GM21515 (cell line): Measurements from ENCODE around the gene IGF2BP1.

Experiments
- ATAC-seq: cut with Tn5 transposase; IDR thresholded peaks from one replicate; pipeline ENCODE4 v1.9.1; 2021; ENCODE audit not compliant: unreplicated experiment

The IGF2BP1 gene

GRCh38 chr17:48997103-48997826 lies at the start of gene IGF2BP1:
IGF2BP1 (plus strand) TSS chr17:48997385; CDS start chr17:48997746, 361 bp downstream.
- no peak for ATAC-seq

DNA sequence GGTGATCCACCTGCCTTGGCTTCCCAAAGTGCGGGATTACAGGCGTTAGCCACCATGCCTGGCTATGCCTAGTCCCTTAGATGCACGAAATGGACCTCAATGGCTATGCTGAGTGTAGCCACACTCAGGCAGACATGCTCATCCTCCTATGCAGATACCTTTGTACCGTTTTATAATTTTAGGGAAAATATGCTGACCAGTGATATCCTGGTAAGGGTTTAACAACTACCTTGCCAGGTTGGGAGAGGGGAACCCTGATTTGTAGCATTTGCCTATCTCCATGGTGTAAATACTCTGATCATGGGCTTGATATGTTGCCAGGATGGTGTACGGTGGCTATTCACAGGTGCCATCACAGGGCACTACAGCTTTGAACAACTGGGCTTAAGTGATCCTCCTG lies 45.6 kb upstream of the IGF2BP1 start:
- no peak for ATAC-seq

DNA sequence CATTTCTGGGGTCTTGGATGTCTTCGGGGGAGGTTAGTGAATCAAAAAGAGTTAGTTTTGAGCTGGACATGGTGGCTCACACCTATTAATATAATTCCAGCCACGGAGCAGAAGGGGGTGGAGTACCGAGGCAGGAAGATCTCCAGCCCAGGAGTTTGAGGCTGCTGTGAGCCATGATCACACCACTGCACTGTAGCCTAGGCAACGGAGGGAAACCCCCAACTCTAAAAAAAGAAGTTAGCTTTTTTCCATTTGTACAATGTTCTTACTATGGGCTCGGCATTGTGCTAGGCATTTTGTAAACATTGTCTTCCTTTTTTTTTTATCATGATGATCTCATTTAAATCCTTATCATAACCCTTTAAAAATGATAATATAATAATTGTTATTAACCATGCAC lies 44.3 kb upstream of the IGF2BP1 start:
- no peak for ATAC-seq

GRCh38 chr17:48954300-48954755 lies 42.9 kb upstream of the IGF2BP1 start:
- no peak for ATAC-seq

GRCh38 chr17:48960834-48961515 lies 36.2 kb upstream of the IGF2BP1 start:
- ATAC-seq, result no peak

GRCh38 chr17:48961516-48962233 lies 35.5 kb upstream of the IGF2BP1 start:
- no peak for ATAC-seq

GRCh38 chr17:48970224-48970623 lies 27.0 kb upstream of the IGF2BP1 start:
- no peak for ATAC-seq

DNA sequence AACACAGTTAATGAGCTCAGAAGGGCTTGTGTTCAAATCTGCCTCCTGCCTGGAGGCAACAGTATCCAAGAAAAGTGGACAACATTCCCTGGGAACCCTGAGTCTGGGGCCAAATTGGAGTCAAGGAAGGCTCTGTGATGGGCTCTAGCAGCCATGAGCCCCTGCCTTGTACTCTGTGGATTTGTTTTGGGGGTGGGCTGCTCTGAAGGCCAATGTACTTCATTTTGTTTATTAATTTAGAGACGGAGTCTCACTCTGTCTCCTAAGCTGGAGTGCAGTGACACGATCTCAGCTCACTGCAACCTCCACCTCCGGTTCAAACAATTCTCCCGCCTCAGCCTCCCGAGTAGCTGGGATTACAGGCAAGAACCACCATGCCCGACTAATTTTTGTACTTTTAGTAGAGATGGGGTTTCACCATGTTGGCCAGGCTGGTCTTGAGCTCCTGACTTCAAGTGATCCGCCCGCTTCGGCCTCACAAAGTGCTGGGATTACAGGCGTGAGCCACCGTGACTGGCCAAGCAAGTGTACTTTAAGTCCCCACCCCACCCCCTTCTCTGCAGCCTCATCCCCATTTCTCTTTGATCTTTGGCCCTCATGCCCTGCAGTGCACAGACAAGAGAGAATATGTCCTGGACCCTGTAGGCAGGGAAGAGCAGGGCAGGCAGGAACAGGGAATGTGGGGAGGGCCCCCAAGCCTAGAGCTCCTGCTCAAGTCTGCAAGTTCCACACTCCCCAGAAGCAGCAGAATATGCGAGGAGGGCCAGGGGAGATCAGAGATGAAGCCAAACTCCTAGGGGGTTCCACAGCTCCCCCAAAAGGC lies 26.1 kb upstream of the IGF2BP1 start:
- no peak for ATAC-seq

DNA sequence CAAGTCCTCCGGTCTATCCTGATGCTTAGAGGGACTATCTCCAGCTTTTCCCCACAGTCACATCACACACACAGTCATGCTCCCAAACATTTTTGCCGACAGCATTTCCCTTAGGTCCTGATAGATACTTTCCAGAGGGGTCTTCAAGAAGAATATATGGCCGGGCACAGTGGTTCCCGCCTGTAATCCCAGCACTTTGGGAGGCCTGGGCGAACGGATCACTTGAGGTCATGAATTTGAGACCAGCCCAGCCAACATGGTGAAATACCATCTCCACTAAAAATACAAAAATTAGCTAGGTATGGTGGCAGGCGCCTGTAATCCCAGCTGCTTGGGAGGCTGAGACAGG lies 24.5 kb upstream of the IGF2BP1 start:
- ATAC-seq, result no peak

DNA sequence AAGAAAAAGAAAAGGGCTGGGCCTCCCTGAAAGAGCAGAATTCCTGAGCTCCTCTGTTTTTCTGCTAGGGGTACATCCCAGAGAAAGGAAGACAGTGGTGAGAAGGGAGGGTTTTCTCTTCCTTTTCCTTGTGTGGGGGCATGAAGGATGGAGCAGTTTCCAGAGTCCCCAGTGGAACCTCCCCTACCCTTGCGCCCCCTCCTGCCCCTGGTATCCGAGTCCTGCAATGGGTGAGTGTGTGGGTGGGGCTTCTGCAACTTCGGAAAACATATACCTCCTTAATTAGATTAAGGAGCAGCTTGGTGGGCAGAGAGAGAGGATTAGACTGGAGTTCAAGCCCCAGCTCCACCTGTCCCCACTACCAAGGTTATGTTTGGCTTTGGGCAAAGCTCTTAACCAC lies 23.4 kb upstream of the IGF2BP1 start:
- ATAC-seq, result no peak

GRCh38 chr17:48981927-48982539 lies 15.2 kb upstream of the IGF2BP1 start:
- no peak for ATAC-seq

DNA sequence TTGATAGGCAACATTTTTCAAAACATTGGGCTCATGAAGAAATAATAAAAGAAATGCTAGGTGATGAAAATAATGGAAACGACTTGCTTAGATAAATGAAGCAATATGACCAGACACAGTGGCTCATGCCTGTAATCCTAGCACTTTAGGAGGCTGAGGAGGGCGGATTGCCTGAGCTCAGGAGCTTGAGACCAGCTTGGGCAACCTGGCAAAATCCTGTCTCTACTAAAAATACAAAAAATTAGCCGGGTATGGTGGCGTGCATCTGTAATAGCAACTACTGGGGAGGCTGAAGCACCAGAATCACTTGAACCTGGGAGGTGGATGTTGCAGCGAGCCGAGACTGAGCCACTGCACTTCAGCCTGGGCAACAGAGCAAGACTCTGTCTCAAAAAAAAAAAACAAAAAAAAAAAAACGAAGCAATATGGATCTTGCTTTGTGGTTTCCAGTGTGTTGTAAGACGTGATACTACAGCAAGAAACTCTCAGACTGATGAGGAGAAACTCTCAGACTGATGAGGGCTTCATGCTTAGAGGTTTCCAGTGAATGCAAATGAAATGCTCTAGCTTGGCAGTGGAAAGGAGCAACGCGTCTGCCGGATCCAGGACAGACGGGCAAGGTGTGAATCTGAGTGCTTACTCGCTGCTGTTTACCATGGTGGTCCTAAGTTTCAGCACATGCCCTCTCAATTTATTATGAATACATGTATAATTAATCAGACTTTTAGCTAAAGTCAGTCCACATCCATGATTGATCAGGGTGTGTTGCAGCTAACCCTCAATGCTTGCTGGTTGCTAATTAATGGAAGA lies 11.5 kb upstream of the IGF2BP1 start:
- no peak for ATAC-seq

- ATAC-seq, result no peak
Measured at GRCh38 chr17:48989100-48989499, 8.1 kb upstream of the IGF2BP1 start.

DNA sequence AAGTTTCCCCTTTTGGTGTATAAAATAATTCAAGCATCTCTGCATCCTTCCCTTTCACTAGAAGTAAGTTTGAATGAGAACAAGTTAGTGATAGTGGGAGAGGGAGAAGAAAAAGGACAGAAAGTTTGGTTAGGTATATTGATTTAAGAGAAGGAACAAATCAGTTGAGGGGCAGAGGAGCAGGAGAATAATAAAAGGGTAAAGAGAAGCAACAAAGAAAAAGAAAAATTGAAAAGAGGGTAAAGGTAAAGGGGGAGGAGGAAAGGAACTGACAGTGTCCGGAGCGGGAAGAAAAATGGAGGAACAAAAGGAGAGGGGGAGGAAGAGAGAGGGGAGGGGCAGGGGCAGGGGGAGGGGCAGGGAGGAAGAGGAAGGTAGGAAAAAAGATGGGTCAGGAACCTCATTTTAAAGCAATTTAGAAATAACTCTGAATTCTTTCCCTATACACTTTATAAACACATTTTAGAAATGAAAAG lies 6.3 kb upstream of the IGF2BP1 start:
- ATAC-seq, result no peak

DNA sequence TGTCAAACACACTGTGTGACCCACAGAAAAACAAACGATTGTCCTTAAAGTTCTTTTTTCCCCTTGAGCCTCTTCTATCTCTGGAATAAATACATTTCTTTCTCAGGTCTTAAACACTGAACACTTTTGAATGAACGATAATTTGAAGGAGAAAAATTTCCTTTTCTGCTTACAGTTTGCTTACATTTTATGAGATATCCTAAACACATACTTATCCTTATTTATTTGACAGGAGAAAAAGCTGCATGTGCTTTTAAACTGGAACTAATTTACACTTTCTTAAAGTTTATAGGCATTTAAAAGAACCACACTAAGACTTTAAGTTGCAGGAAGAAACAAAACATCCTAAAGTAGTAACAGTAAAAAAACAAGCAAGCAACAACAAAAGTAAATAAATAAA lies 4.7 kb upstream of the IGF2BP1 start:
- ATAC-seq, result no peak

DNA sequence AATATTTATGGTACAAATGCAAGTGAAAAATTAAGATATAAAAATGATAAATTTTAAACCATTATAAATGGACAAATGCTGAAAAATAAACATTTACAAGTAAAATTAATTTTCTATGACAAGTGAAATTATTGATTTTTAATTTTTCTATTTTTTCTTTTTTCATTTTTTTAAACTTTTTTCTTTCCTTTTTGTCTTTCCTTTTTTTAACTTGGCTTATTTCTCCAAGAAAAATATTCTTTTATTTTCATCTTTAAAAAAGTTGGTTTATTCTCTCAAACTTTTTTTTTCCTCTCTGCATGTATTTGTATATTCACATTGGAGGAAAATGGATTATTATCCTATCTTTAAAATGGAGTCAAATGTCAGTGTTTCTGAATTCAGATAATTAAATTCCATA lies 3.9 kb upstream of the IGF2BP1 start:
- ATAC-seq, result no peak

DNA sequence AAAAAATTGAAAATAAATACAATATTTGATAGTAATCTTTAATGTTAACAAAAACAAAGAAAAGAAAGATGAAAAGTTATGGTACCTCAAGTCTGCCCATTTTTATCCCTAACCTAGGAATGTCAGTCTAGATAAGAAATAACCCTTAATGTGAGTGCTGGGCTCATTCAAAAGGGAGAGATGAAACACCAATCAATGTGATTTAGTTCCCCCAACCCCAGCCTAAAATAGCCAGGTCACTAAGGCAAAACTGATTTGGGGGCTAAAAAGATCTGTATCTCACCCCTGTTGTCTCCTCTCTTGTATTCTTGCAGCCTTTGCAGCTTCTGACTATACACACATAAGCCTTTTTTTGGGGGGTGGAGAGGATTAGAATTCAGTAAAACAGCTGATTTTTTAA lies 3.2 kb upstream of the IGF2BP1 start:
- no peak for ATAC-seq

DNA sequence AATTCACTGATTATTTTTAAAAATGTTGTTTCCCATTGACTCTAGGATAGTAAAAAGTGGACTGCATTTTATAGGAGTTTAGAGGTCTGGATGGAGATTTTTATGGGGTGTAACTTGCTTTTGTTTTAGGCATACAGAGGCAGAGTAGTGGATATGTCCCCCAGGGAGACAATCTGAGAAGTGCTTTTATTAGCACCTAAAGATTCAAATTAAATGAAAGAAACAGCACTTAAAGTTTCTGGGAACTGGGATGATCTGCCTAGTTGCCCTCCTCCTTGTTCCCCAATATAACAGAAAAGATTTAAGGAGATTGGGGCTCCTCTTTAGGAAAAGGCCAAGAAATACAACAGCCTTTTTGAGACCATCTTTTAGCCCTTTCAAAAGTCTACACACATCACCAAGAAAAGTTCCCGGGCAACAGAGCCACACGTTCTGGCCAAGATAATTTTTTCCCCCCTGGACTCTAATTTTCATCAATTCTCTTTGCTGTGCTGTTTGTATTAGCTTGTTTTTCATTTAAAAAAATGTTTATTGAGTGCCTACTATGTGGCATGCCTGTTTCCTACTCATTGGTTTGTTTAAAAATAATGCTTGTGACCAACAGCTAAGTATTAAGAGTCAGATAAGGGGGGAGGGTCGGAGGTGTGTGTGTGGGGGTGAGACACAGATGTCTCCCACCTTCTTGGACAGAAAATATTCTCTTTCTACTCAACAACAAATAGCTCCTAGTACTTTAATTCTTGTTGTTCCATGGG lies 2.5 kb upstream of the IGF2BP1 start:
- no peak for ATAC-seq
